Body of pancreas (tissue), 4 donors: ENCODE results near the gene MRPS15.

Experiments
- CTCF ChIP-seq, 7 experiments: fragments of 450-650 bp in 4 of 7; fragments of 200-600 bp in 3 of 7; sonication (generic) in 3 of 7; IDR thresholded peaks; one replicate each; pipeline ENCODE4 v1.5.1; 2016 to 2019; ENCODE audit warnings: antibody characterized with exemption in 7 of 7
- POLR2A ChIP-seq, 3 donors: fragments of 450-650 bp; IDR thresholded peaks; one replicate each; pipeline ENCODE4 v1.6.1; 2016; ENCODE audit warnings: antibody characterized with exemption in 3 of 3, mild to moderate bottlenecking in 2 of 3

- no peak for TF ChIP-seq CTCF (IDR thresholded peaks at IDR 0.05)
- no peak for TF ChIP-seq POLR2A (IDR thresholded peaks at IDR 0.05)
These were observed 17.4 kb downstream of the MRPS15 start for GRCh38 chr1:36446746-36447145.
